K562 (cell line): Measurements from ENCODE around the gene AP1M2. TPM values are rescaled to one million over a fixed set of nuclear protein-coding genes. Genes with fewer than 3 reads are reported as not detected.
A peak's percentile ranks its signal among the peaks of the same experiment; 100 is the strongest.

Experiments used
- ATAC-seq: fragments of 200-7000 bp; cut with Tn5 transposase; 3 replicates; pipeline ENCODE4 v1.9.1; 2020; ENCODE audit warnings: moderate library complexity
- BruUV-seq: library from RNA; stranded (reverse); fragments of 400-500 nt; replicated peaks from 2 replicates; lab custom pipeline; 2021; lab: Mats Ljungman, UMichigan
- CTCF ChIA-PET: fragments of 300-600 bp; formaldehyde crosslinking; extraction: SDS; loops from one replicate; lab custom pipeline; 2021; ENCODE audit warnings: low intra/inter-chr PET ratio; lab: Yijun Ruan, JAX
- POLR2A ChIA-PET: fragments of 300-600, 350-650 bp; sonication (Branson Sonifier 250); formaldehyde crosslinking; extraction: SDS; loops from one replicate; lab custom pipeline; 2021; ENCODE audit warnings: antibody characterized with exemption, inconsistent platforms; lab: Yijun Ruan, JAX
- DNase-seq, 4 experiments: peaks; one replicate each; pipeline versions ENCODE4 v3.0.0 to v3.0.0-alpha.2; 2011 to 2018; ENCODE audit warnings: low spot score in 3 of 4, mixed read lengths in 3 of 4; ENCODE audit errors: extremely low read depth in 1 of 4
- FAIRE-seq: peaks from 2 replicates; lab custom pipeline; 2011; peaks lifted over from hg19 to GRCh38; lab: Jason Lieb, UNC
- H2AFZ ChIP-seq: 2 replicates; pipeline ENCODE4 v1.6.0; 2011; ENCODE audit warnings: low read depth, low read length, control low read depth, inconsistent platforms
- H3K27ac ChIP-seq: fragments of 200-600 bp; 3 replicates; pipeline ENCODE4 v1.8.0; 2011; ENCODE audit warnings: low read depth, mild to moderate bottlenecking, control low read depth, inconsistent platforms, low read length, moderate library complexity, mixed read lengths; ENCODE audit errors: extremely low read depth
- H3K27me3 ChIP-seq, 2 experiments: fragments of 300-600 bp in 1 of 2; 2 replicates in 1 of 2; 3 replicates in 1 of 2; pipeline versions ENCODE4 v1.6.0 to v1.8.0; 2011; ENCODE audit warnings: inconsistent platforms in 2 of 2, low read length in 2 of 2, mild to moderate bottlenecking in 1 of 2, mixed read lengths in 1 of 2, moderate library complexity in 1 of 2; ENCODE audit not compliant: control insufficient read depth in 2 of 2, insufficient read depth in 2 of 2
- H3K36me3 ChIP-seq: fragments of 300-600 bp; 3 replicates; pipeline ENCODE4 v1.8.0; 2011; ENCODE audit warnings: mild to moderate bottlenecking, low read length, inconsistent platforms; ENCODE audit not compliant: control insufficient read depth, insufficient read depth
- H3K4me1 ChIP-seq, 2 experiments: fragments of 200-600 bp in 1 of 2; replicated peaks in 1 of 2; 2 replicates in 1 of 2; 3 replicates in 1 of 2; pipeline versions ENCODE4 v1.5.1 to v1.8.0; 2011; ENCODE audit warnings: inconsistent platforms in 2 of 2, low read length in 2 of 2, mild to moderate bottlenecking in 1 of 2, mixed read lengths in 1 of 2, moderate library complexity in 1 of 2; ENCODE audit not compliant: control insufficient read depth in 2 of 2, insufficient read depth in 2 of 2
- H3K4me2 ChIP-seq: 2 replicates; pipeline ENCODE4 v1.6.1; 2011; ENCODE audit warnings: low read length, control low read depth, inconsistent platforms, mixed read lengths; ENCODE audit not compliant: insufficient read depth
- H3K4me3 ChIP-seq: fragments of 200-600 bp; sonication (generic), shearing (Covaris generic); 2 replicates; pipeline ENCODE4 v1.5.1; 2016; ENCODE audit warnings: control low read depth, inconsistent platforms
- H3K79me2 ChIP-seq: fragments of 200-600 bp; 3 replicates; pipeline ENCODE4 v1.8.0; 2011; ENCODE audit warnings: low read length, inconsistent platforms; ENCODE audit not compliant: control insufficient read depth, insufficient read depth
- H3K9ac ChIP-seq, 2 experiments: 2 replicates each; pipeline versions ENCODE4 v1.6.0 to v1.6.1; 2011; ENCODE audit warnings: low read depth in 2 of 2, low read length in 2 of 2, control low read depth in 1 of 2, inconsistent platforms in 1 of 2, mild to moderate bottlenecking in 1 of 2, mixed read lengths in 1 of 2; ENCODE audit not compliant: insufficient read depth in 1 of 2
- H3K9me1 ChIP-seq: one replicate; pipeline ENCODE4 v1.6.0; 2011; ENCODE audit warnings: inconsistent platforms, mild to moderate bottlenecking, low read length, moderate library complexity; ENCODE audit not compliant: control insufficient read depth, insufficient read depth
- H3K9me3 ChIP-seq: replicated peaks from 2 replicates; pipeline ENCODE4 v1.5.1; 2011; ENCODE audit warnings: low read depth, low read length, inconsistent platforms; ENCODE audit not compliant: control insufficient read depth, insufficient read depth
- H4K20me1 ChIP-seq: replicated peaks from 2 replicates; pipeline ENCODE4 v1.6.1; 2011; ENCODE audit warnings: low read length, inconsistent platforms, mixed read lengths; ENCODE audit not compliant: control insufficient read depth, insufficient read depth
- CCAR2 ChIP-seq: fragments of 200-400 bp; formaldehyde crosslinking; IDR thresholded peaks from 2 replicates; pipeline ENCODE4 v1.6.1; 2017; ENCODE audit warnings: mild to moderate bottlenecking, low read depth, low read length
- CXXC5 ChIP-seq: fragments of 250-450 bp; sonication (Bioruptor Pico); IDR thresholded peaks from 2 replicates; pipeline ENCODE4 v1.8.0; 2022; ENCODE audit warnings: inconsistent platforms, mild to moderate bottlenecking, moderate library complexity
- ETV6 ChIP-seq, 3 experiments: fragments of 150-350 bp in 1 of 3; sonication (generic) in 1 of 3; formaldehyde crosslinking in 1 of 3; IDR thresholded peaks; 2 replicates each; pipeline versions ENCODE4 v1.6.1 to v1.8.0; 2014 to 2022; ENCODE audit warnings: borderline replicate concordance in 2 of 3, low read depth in 2 of 3, antibody characterized with exemption in 1 of 3, low read length in 1 of 3, mild to moderate bottlenecking in 1 of 3, missing genetic modification reagents in 1 of 3
- GATA2 ChIP-seq: sonication (generic); formaldehyde crosslinking; IDR thresholded peaks from 2 replicates; pipeline ENCODE4 v1.4.0; 2020; ENCODE audit warnings: mild to moderate bottlenecking, missing genetic modification reagents
- HDAC6 ChIP-seq: IDR thresholded peaks from 2 replicates; pipeline ENCODE4 v1.6.1; 2012; ENCODE audit warnings: low read depth, mild to moderate bottlenecking, control low read depth, inconsistent platforms, low read length, moderate library complexity
- MAFF ChIP-seq: IDR thresholded peaks from 2 replicates; pipeline ENCODE4 v1.6.1; 2012; ENCODE audit warnings: low read length, improper control_type of control experiment
- NRF1 ChIP-seq, 2 experiments: fragments of 450-650 bp; IDR thresholded peaks in 1 of 2; conservative IDR thresholded peaks in 1 of 2; 2 replicates each; pipeline ENCODE4 v1.6.1; 2014; ENCODE audit warnings: mild to moderate bottlenecking in 2 of 2
- RBM39 ChIP-seq: fragments of 200-400 bp; formaldehyde crosslinking; optimal IDR thresholded peaks from 2 replicates; pipeline ENCODE3; 2018; ENCODE audit warnings: low read depth, low read length
- TEAD1 ChIP-seq, 2 experiments: fragments of 450-650 bp in 1 of 2; sonication (generic) in 1 of 2; formaldehyde crosslinking; IDR thresholded peaks; 2 replicates each; pipeline versions ENCODE4 v1.4.0 to v1.8.0; 2020 to 2022; ENCODE audit warnings: mild to moderate bottlenecking in 2 of 2, missing genetic modification reagents in 1 of 2
- TEAD4 ChIP-seq, 2 experiments: sonication (generic) in 1 of 2; formaldehyde crosslinking in 1 of 2; IDR thresholded peaks; 2 replicates each; pipeline versions ENCODE4 v1.6.1 to v1.8.0; 2012 to 2022; ENCODE audit warnings: borderline replicate concordance in 1 of 2, inconsistent platforms in 1 of 2, low read length in 1 of 2, mild to moderate bottlenecking in 1 of 2, missing genetic modification reagents in 1 of 2
- ZBTB17 ChIP-seq: fragments of 450-650 bp; formaldehyde crosslinking; IDR thresholded peaks from 2 replicates; pipeline ENCODE4 v1.4.0; 2020; ENCODE audit warnings: mild to moderate bottlenecking
- ZNF592 ChIP-seq: fragments of 450-650 bp; IDR thresholded peaks from 2 replicates; pipeline ENCODE4 v1.6.1; 2017; ENCODE audit warnings: antibody characterized with exemption, mild to moderate bottlenecking
- WGBS: fragments of 100-300 bp; shearing (Covaris generic); methylation state at CpG from one replicate; pipeline ENCODE4 v1.1.6; 2016; ENCODE audit warnings: low coverage, mixed read lengths; ENCODE audit not compliant: insufficient coverage; ENCODE audit errors: missing lambda C conversion rate; 5-methylcytosine and 5-hydroxymethylcytosine counted together
- in situ Hi-C: fragments of 300-500 bp; cut with MboI; formaldehyde crosslinking; loops from 4 replicates; pipeline ENCODE4 v1.15.0; 2018; ENCODE audit warnings: inconsistent platforms, mixed read lengths
- intact Hi-C: fragments of 100-400 bp; cut with micrococcal nuclease; formaldehyde crosslinking; loops from 2 replicates; pipeline ENCODE4 v1.14.2; 2022
- polyA plus RNA-seq, 8 experiments: library from polyadenylated mRNA; depleted of rRNA in 4 of 8; stranded (reverse) in 5 of 8; unstranded in 3 of 8; fragments of >200 nt; fragmentation: Nextera tagmentation in 2 of 8; fragmentation: Illumina TruSeq in 1 of 8; extraction: Ambion mirVana in 2 of 8; extraction: Trizol in 1 of 8; gene quantifications; 2 replicates each; pipeline versions ENCODE4 v1.2.1 to v1.2.3, GENCODE V29; 2011 to 2014; ENCODE audit warnings: inconsistent platforms in 1 of 8, missing spikeins in 1 of 8
- total RNA-seq, 7 experiments: library from RNA; depleted of rRNA in 6 of 7; stranded (reverse); fragments of >200 nt in 6 of 7; fragmentation: Illumina TruSeq in 2 of 7; extraction: Trizol in 2 of 7; gene quantifications; 2 replicates each; pipeline versions ENCODE4 v1.2.1 to v1.2.3, GENCODE V29; 2011 to 2021; ENCODE audit warnings: low replicate concordance in 1 of 7
- TF ChIP-seq, protein P1 (sequence below): IDR thresholded peaks from 3 replicates; pipeline ENCODE4 v1.6.1; 2011; ENCODE audit warnings: borderline replicate concordance, mild to moderate bottlenecking, moderate library complexity; ENCODE audit not compliant: insufficient read length; ENCODE audit errors: extremely low read depth

AP1M2 gene
- total and polyA plus RNA-seq, 9 of the 15 experiments (the other 6 are each of a cell fraction or from before 2014, with no cell fraction given): 0.33 to 1.4 (median 0.89) TPM; not detected in 1

DNA sequence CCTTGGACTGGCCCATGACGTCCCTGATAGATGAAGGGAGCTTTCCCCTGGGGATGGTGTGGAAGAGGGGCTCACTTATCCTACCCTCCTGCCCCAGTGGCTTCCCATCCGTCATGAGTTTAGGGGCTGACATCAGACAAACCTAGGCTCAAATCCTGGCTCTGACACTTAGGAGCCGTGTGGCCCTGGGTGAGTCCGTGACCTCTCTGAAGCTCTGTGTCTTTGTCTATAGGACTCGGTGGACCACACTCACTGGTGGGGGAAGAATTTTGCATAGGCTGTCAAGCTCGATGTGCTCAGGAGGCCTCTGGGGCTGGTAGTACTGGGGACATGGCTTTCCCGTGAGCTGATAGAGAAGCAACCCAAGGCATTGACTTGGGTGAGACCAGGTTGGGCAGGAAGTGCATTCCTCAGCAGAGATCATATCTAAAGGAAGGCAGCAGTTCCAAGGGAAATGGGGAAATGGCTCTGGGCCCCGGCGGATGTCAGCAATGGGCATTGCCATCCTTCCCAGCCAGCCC, 17.4 kb upstream of the AP1M2 start:
- 19% methylated on average over 9 of the region's 9 CpGs for WGBS
- FAIRE-seq: peak; percentile 66
- BruUV-seq: no TSS peak
- H2AFZ ChIP-seq: peak overlapping the region; percentile 34; the same call in 1 of the 2 replicates
- CTCF ChIA-PET: no interaction called here
- H4K20me1 ChIP-seq: no peaks in the 10 kb centered on the region
- intact Hi-C loops (no loop called here), in situ Hi-C loops (no loop called here)
- DNase-seq: peak in 2 of 4 experiments; percentile 22 to 34
- POLR2A ChIA-PET: interaction anchor here (0.6 to 2.3 kb wide), 4 partner anchors 13 to 167 kb away, joined by 3 to 18 read pairs (median 3); no protein-coding TSS in a partner anchor
- H3K4me3 ChIP-seq: no peak overlapping the region
- peak overlapping the region; percentile 91 for H3K27ac ChIP-seq
- no peaks in the 10 kb centered on the region for H3K9me3 ChIP-seq
- H3K9me1 ChIP-seq: no peaks in the 10 kb centered on the region
- H3K4me2 ChIP-seq: peak overlapping the region; percentile 96
- peak overlapping the region; percentile 84 to 90; a peak in 3 of 4 replicates for H3K9ac ChIP-seq
- H3K4me1 ChIP-seq: peaks cover 24 to 27% of the 10 kb centered on the region in 2 experiments
- H3K36me3 ChIP-seq: no peaks in the 10 kb centered on the region
- H3K79me2 ChIP-seq: peaks cover 27% of the 10 kb centered on the region
- H3K27me3 ChIP-seq: peaks cover 0 to 4% of the 10 kb centered on the region in 2 experiments; a peak in 1 of 5 replicates
- peak; percentile 8 for ATAC-seq
- no peak for TF ChIP-seq HDAC6
- TF ChIP-seq RBM39: no peak
- 0 out of 4 replicates have a peak, but pooled peaks of 1 of the 2 experiments have one; percentile 40 for TF ChIP-seq ETV6 (IDR thresholded peaks at IDR 0.05; ENCODE audit: borderline replicate concordance in 1 of 2, low read depth in 2 of 2, low read length in 1 of 2)
- TF ChIP-seq ETV6 (CRISPR knock-in tag; IDR thresholded peaks at IDR 0.05; ENCODE audit: borderline replicate concordance): no peak
- TF ChIP-seq MAFF: 0 out of 2 replicates have a peak, but pooled peaks have one; percentile 2
- no peak for TF ChIP-seq ZBTB17 (CRISPR knock-in tag)
- TF ChIP-seq GATA2 (CRISPR knock-in tag): 0 out of 2 replicates have a peak, but pooled peaks have one; percentile 30
- no peak for TF ChIP-seq ZNF592
- TF ChIP-seq, protein P1, sequence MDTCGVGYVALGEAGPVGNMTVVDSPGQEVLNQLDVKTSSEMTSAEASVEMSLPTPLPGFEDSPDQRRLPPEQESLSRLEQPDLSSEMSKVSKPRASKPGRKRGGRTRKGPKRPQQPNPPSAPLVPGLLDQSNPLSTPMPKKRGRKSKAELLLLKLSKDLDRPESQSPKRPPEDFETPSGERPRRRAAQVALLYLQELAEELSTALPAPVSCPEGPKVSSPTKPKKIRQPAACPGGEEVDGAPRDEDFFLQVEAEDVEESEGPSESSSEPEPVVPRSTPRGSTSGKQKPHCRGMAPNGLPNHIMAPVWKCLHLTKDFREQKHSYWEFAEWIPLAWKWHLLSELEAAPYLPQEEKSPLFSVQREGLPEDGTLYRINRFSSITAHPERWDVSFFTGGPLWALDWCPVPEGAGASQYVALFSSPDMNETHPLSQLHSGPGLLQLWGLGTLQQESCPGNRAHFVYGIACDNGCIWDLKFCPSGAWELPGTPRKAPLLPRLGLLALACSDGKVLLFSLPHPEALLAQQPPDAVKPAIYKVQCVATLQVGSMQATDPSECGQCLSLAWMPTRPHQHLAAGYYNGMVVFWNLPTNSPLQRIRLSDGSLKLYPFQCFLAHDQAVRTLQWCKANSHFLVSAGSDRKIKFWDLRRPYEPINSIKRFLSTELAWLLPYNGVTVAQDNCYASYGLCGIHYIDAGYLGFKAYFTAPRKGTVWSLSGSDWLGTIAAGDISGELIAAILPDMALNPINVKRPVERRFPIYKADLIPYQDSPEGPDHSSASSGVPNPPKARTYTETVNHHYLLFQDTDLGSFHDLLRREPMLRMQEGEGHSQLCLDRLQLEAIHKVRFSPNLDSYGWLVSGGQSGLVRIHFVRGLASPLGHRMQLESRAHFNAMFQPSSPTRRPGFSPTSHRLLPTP: no peak
- TF ChIP-seq TEAD1 (CRISPR knock-in tag; IDR thresholded peaks at IDR 0.05): peak in 1 of 2 experiments; percentile 30; a peak in 1 of 4 replicates
- peak; percentile 9 to 41; a peak in 2 of 4 replicates for TF ChIP-seq NRF1 (conservative IDR thresholded peaks at IDR 0.05 in 1 of 2, IDR thresholded peaks at IDR 0.05 in 1 of 2)
- peak; percentile 34 for TF ChIP-seq CXXC5 (CRISPR knock-in tag)
- TF ChIP-seq CCAR2: no peak
- TF ChIP-seq TEAD4 (IDR thresholded peaks at IDR 0.05; ENCODE audit: low read length): peak; percentile 19; the same call in 1 of the 2 replicates
- no peak for TF ChIP-seq TEAD4 (CRISPR knock-in tag; IDR thresholded peaks at IDR 0.05; ENCODE audit: borderline replicate concordance)
